ENCODE results near the gene MUS81.

The MUS81 gene

DNA sequence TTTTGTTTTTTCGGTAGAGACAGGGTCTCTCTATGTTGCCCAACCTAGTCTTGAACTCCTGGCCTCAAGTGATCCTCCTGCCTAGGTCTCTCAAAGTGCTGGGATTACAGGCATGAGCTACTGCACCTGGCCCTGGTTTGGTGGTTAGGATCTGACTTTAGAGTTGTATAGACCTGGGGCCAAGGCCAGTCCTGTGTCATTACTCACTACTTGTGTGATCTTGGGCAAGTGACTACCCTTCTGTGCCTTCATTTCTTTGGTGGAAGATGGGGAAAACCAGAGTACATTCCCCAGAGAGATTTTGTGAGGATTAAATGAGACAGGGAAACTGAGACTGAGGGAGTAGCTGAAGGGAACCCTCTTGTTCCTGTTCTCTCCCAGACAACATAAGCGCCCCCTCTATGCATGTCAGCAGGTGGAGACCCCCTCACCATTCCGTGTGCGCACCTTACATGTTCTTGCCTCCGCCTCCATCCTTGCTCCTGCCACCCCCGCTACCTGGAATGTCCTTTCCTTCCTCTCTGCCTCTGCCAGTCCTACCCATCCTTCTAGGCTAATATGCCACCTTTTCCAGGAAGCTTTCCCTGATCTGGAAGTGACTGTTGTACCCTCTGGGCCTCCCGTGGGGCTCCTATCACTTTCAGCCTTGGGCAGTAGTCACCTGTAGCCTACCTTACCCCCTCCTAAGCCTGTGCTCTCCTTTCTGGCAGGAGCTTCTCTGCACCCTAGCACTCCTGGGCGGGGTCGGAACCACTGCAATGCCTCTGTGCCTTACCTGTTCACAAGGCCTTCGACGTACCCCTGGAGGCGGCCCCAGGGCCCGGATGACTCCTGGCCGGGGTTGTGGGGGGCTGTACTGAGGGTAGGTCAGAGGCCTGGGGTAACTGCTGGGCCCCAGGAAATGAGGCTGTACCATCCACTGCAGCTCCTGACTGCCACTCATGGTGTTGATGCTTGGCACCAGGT is 36.1 kb downstream of the MUS81 start:
- peak overlapping the region; percentile 71 for H3K4me3 ChIP-seq (replicated peaks; ENCODE audit: low read depth, low read length)
- TF ChIP-seq, protein P1, sequence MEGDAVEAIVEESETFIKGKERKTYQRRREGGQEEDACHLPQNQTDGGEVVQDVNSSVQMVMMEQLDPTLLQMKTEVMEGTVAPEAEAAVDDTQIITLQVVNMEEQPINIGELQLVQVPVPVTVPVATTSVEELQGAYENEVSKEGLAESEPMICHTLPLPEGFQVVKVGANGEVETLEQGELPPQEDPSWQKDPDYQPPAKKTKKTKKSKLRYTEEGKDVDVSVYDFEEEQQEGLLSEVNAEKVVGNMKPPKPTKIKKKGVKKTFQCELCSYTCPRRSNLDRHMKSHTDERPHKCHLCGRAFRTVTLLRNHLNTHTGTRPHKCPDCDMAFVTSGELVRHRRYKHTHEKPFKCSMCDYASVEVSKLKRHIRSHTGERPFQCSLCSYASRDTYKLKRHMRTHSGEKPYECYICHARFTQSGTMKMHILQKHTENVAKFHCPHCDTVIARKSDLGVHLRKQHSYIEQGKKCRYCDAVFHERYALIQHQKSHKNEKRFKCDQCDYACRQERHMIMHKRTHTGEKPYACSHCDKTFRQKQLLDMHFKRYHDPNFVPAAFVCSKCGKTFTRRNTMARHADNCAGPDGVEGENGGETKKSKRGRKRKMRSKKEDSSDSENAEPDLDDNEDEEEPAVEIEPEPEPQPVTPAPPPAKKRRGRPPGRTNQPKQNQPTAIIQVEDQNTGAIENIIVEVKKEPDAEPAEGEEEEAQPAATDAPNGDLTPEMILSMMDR (IDR thresholded peaks at IDR 0.05; ENCODE audit: low read depth, low read length, missing control alignments) = no peak
- DNase-seq (ENCODE audit: extremely low read depth, low read depth) = no peak

GRCh38 chr11:65897020-65897471 is 36.8 kb downstream of the MUS81 start:
- TF ChIP-seq, protein P1 (IDR thresholded peaks at IDR 0.05; ENCODE audit: low read depth, low read length, missing control alignments) = no peak
- DNase-seq (ENCODE audit: extremely low read depth, low read depth) = no peak
- H3K4me3 ChIP-seq (replicated peaks; ENCODE audit: low read depth, low read length) = peak overlapping the region; percentile 71

DNA sequence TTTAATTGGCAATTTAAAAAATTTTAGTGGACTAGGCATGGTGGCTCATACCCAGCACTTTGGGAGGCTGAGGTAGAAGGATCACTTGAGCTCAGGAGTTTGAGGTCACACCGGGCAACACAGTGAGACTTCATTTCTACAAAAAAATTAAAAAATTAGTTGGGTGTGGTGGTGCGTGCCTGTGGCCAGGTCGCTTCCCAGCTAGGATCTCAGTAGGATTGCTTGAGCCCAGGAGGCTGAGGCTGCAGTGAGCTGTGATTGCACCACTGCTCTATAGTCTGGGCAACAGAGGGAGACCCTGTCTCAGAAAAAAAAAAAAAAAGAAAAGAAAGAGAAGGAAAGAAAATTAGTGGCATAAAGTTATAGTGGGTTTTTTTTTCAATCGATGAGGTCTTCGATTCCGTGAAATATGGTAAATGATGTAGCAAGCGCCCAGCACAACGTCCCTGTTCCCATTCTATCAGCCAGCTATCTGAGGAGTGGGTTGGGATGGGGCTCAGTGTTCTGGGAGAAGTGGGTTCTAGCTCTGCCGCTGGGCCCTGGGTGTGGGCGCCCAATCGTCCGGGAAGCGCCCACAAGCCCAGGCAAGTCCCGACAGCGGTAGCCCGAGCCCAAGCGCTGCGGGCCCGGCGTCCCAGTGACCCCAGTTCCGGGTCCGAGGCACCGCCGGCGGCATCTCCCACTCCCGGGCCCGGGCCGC is 38.6 kb downstream of the MUS81 start:
- DNase-seq (ENCODE audit: extremely low read depth, low read depth) = no peak
- TF ChIP-seq, protein P1 (IDR thresholded peaks at IDR 0.05; ENCODE audit: low read depth, low read length, missing control alignments) = no peak
- H3K4me3 ChIP-seq (replicated peaks; ENCODE audit: low read depth, low read length) = peak overlapping the region; percentile 71

DNA sequence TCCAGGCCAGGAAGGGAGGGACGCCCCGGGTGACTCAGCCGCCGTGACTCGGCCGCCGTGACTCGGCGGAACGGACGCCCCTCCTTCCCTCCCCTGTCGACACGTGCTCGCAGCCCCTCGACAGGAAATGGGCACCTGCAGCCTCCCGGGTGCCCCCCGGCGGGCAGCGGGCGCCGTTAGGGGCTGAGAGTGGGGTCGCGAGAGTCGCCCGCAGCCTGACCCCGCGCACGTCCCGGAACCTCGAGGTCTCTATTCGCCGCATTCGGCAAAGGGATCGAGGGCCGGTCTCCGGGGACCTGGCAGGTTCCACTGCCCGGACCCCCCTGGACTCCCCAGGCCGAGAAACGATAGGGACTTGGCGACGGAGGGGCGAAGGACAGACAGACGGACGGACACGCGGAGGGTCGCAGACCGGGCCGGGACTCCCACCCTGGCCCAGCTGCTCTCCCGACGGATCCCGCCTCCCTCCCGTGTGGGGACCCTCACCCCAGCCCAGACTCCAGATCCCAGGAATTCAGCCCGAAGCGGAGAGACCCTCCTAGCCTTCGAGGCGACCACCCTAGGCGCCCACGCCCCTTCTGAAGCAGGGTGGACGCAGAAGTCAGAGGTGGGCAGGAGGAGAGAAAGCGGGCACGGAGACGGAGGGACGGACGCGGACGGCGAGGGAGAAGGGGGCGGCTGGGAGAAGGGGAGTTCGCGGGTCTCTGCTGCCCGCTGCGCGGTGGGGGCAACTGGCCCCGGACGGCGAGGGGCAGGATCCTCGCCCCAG is 39.3 kb downstream of the MUS81 start:
- DNase-seq (ENCODE audit: extremely low read depth, low read depth) = no peak
- peak overlapping the region; percentile 71 for H3K4me3 ChIP-seq (replicated peaks; ENCODE audit: low read depth, low read length)
- TF ChIP-seq, protein P1 (IDR thresholded peaks at IDR 0.05; ENCODE audit: low read depth, low read length, missing control alignments) = no peak

GRCh38 chr11:65900125-65900898 is 40.1 kb downstream of the MUS81 start, which contains the start of gene FOSL1:
FOSL1 (minus strand) TSS chr11:65900388; CDS start chr11:65900339, 49 bp downstream.
- peak within 1 kb of the TSS; percentile 71 for H3K4me3 ChIP-seq (replicated peaks; ENCODE audit: low read depth, low read length)
- TF ChIP-seq, protein P1 (IDR thresholded peaks at IDR 0.05; ENCODE audit: low read depth, low read length, missing control alignments) = no peak
- no peak for DNase-seq (ENCODE audit: extremely low read depth, low read depth)

DNA sequence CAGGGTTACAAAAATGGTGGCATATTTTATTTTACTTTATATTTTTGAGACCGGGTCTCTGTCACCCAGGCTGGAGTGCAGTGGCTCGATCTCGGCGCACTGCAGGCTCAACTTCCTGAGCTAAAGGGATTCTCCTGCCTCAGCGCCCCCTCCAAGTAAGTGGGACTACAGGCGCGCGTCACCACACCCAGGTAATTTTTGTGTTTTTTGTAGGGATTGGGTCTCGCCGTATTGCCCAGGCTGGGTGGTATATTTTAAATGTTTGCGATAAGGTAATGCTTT is 40.6 kb downstream of the MUS81 start:
- DNase-seq (ENCODE audit: extremely low read depth, low read depth) = no peak
- TF ChIP-seq, protein P1 (IDR thresholded peaks at IDR 0.05; ENCODE audit: low read depth, low read length, missing control alignments) = no peak
- peak overlapping the region; percentile 71 for H3K4me3 ChIP-seq (replicated peaks; ENCODE audit: low read depth, low read length)

All from HFF-Myc (cell line).